ENCODE measurements around the gene MPZL3.

DNA sequence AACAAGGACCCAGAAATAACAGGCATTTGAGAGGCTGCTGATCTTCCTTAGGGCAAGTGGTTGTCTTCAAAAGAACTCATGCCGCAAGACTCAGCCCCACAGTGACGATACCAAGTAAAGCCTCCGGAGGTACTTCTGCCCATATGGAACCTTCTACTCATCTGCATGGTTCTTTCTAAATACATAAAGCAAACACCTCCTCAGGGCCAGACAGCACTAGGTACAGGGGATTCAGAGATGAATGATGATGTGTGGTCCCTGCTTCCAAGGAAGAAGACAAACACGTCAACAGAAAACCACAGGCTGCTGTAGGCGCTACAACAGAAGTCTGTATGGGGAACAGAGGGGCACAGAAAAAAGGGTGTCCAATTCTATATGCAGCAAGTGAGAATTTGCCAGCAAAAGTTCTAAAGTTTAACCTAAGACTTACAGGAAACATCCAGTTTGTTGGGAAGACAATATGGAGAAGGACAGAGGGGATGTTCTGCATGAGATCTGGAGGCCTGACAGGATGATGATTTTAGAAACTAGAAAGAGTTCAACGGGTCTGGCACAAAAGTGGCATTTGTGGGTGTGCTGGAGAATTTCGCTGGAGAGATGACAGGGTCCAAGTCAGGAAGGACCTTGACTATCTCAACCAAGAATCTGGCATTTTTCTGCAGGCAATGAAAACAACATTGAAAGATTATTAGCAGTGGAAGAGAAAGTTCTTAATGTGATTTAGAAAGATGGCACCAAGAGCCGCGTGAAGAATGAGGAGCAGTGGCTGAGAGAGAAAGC is 51.1 kb downstream of the MPZL3 start:
- TF ChIP-seq SREBF2 (IDR thresholded peaks at IDR 0.05) (no peak), ZFP36 (IDR thresholded peaks at IDR 0.05; ENCODE audit: borderline replicate concordance, partially characterized antibody) (no peak), RARB (CRISPR knock-in tag; IDR thresholded peaks at IDR 0.05) (no peak), EHMT2 (IDR thresholded peaks at IDR 0.05; ENCODE audit: low read depth) (no peak)
- TF ChIP-seq, protein P1, sequence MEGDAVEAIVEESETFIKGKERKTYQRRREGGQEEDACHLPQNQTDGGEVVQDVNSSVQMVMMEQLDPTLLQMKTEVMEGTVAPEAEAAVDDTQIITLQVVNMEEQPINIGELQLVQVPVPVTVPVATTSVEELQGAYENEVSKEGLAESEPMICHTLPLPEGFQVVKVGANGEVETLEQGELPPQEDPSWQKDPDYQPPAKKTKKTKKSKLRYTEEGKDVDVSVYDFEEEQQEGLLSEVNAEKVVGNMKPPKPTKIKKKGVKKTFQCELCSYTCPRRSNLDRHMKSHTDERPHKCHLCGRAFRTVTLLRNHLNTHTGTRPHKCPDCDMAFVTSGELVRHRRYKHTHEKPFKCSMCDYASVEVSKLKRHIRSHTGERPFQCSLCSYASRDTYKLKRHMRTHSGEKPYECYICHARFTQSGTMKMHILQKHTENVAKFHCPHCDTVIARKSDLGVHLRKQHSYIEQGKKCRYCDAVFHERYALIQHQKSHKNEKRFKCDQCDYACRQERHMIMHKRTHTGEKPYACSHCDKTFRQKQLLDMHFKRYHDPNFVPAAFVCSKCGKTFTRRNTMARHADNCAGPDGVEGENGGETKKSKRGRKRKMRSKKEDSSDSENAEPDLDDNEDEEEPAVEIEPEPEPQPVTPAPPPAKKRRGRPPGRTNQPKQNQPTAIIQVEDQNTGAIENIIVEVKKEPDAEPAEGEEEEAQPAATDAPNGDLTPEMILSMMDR (IDR thresholded peaks at IDR 0.05): no peak
- TF ChIP-seq, protein P2, sequence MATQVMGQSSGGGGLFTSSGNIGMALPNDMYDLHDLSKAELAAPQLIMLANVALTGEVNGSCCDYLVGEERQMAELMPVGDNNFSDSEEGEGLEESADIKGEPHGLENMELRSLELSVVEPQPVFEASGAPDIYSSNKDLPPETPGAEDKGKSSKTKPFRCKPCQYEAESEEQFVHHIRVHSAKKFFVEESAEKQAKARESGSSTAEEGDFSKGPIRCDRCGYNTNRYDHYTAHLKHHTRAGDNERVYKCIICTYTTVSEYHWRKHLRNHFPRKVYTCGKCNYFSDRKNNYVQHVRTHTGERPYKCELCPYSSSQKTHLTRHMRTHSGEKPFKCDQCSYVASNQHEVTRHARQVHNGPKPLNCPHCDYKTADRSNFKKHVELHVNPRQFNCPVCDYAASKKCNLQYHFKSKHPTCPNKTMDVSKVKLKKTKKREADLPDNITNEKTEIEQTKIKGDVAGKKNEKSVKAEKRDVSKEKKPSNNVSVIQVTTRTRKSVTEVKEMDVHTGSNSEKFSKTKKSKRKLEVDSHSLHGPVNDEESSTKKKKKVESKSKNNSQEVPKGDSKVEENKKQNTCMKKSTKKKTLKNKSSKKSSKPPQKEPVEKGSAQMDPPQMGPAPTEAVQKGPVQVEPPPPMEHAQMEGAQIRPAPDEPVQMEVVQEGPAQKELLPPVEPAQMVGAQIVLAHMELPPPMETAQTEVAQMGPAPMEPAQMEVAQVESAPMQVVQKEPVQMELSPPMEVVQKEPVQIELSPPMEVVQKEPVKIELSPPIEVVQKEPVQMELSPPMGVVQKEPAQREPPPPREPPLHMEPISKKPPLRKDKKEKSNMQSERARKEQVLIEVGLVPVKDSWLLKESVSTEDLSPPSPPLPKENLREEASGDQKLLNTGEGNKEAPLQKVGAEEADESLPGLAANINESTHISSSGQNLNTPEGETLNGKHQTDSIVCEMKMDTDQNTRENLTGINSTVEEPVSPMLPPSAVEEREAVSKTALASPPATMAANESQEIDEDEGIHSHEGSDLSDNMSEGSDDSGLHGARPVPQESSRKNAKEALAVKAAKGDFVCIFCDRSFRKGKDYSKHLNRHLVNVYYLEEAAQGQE (IDR thresholded peaks at IDR 0.05): no peak

All from A549 (cell line).